GM19351 (cell line): ENCODE measurements around the gene TMEFF2.

Source experiments
- ATAC-seq: cut with Tn5 transposase; IDR thresholded peaks from one replicate; pipeline ENCODE4 v1.9.1; 2021; ENCODE audit warnings: mild to moderate bottlenecking, moderate library complexity; ENCODE audit not compliant: unreplicated experiment

TMEFF2 gene

GRCh38 chr2:192026059-192026824, 168.5 kb downstream of the TMEFF2 start:
- no peak for ATAC-seq

GRCh38 chr2:192025637-192026036, 169.1 kb downstream of the TMEFF2 start:
- ATAC-seq: no peak

GRCh38 chr2:192023006-192023405, 171.7 kb downstream of the TMEFF2 start:
- no peak for ATAC-seq

DNA sequence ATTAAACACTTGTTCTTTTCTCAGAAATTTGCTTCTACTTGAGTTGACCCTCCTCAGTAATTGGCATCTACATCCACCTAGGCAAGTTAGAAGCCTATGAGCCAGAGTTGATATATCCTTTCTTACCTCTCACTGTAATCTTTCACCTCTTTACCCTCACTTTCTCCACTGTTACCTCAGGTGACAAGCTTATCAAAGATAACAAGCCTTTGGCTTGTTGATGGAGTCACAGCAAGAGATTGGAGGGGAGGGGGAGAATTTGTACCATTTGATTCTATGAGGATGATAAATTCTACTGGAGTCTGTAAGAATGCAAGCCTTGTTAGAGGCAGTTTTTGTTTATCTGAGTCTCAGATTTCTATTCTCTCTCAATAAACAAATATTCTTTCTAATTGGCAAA, 176.9 kb downstream of the TMEFF2 start:
- no peak for ATAC-seq

DNA sequence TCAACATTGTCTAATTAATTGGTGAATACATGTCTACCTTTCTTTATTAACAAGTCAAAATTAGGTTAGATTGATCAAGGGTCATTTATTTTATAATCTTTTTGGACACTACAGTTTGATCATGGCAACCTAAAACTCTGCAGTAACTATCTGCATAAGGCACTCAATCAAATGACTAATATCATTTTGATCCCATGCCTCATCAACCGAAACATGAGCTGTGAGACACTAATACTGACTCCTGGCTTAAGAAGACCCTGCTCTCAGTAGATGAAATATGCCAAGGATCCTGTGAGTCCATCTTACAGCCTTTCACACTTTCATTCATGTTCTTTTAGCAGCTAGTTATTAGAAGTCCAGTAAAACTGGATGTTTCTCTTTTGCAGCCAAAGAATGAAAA, 178.5 kb downstream of the TMEFF2 start:
- ATAC-seq: no peak

- ATAC-seq: no peak
Observed at GRCh38 chr2:192013211-192013610, 181.5 kb downstream of the TMEFF2 start.

- ATAC-seq: no peak
Observed at GRCh38 chr2:192011196-192011595, 183.5 kb downstream of the TMEFF2 start.

GRCh38 chr2:192010073-192010472, 184.7 kb downstream of the TMEFF2 start:
- no peak for ATAC-seq

GRCh38 chr2:192007581-192008228, 187.0 kb downstream of the TMEFF2 start:
- ATAC-seq: no peak

- ATAC-seq: no peak
Observed at GRCh38 chr2:192005211-192005610, 189.5 kb downstream of the TMEFF2 start.

GRCh38 chr2:192004188-192004963, 190.4 kb downstream of the TMEFF2 start:
- peak; percentile 79 for ATAC-seq

GRCh38 chr2:192002418-192002817, 192.3 kb downstream of the TMEFF2 start:
- ATAC-seq: no peak

DNA sequence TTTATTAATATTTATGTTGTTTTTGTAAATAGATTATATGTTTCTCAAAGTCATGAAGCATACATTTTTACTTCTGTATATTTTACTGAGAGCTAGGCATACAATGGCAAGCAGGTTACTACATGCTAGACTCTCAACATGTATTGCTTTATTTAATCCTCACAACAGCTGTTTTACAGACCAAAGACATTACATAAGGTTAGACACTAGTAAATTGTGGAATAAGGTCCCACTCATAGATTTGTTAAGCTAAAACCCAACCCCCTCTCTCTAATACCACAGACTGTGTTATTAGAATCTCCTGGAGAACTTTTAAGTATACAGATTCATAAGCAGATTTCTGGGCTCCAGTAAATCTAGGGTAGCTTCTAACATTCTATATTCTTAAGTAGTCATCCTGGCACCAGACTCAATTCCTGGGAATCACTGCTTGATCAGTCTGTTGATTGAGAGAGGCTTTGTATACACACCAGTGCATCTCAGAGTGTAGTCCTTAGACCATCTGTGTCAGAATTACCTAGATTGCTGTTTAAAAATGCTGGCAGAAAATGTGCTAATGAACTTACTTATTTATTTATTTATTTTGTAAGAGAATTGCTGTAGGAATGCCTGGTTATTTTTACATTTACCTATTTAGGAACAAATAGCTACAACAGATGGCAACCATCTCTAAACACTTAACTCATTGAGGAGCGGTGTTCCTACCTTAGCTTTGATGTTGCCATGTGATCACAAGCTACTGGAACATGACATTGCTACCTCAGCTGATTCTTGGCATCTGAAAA, 194.3 kb downstream of the TMEFF2 start:
- ATAC-seq: no peak

DNA sequence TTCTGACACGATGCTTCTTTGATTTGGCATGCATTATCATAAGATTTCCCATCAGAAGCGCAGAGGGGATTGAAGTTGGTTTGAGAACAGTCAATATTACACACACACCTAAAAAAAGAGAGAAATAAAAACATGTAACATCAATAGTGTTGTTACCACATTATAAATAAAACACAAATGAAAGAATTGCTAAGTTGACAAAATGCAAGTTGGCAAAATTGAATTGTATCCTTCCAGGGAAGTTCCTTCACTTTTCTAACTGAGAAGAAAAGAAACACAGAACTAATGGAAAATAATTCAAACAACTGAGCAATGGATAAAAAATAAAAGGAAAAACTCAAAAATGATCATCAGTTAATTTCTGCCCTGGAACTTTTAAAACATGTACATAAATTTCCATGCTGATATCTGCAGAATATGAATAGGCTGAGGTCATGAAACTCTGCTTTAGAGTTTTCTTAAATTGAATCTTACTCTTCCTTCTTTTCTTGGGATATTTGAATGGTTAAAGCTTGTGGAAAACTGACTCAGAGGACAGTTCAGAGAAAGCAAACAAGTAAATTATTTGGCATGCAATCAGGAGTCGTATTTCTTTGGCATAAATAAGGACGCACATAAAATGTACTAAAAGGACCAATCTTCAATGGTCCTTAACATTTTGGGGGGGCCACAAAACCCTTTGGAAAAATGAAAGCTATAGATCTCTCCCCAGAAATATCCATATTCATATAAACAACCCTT, 195.5 kb downstream of the TMEFF2 start:
- no peak for ATAC-seq

GRCh38 chr2:191995285-191995684, 199.4 kb downstream of the TMEFF2 start:
- no peak for ATAC-seq

DNA sequence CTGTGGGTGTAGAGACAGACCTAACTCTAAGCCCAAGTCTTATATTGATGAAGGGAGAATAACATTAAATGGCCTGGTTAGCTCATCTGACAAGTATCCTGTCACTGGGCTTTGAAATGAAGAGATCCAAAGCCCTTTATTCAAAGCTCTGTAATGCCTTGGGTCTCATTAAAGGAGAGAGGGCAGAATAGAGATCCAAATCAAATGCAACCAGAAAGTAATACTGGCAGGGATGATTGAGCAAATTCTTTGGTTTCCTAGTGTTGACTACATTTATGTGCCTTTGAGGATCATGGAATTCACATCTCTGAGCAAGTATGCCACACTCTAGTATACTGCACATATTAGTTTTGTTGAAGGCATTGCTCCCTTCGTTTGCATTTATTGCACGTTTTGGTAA, 200.0 kb downstream of the TMEFF2 start:
- ATAC-seq: no peak

DNA sequence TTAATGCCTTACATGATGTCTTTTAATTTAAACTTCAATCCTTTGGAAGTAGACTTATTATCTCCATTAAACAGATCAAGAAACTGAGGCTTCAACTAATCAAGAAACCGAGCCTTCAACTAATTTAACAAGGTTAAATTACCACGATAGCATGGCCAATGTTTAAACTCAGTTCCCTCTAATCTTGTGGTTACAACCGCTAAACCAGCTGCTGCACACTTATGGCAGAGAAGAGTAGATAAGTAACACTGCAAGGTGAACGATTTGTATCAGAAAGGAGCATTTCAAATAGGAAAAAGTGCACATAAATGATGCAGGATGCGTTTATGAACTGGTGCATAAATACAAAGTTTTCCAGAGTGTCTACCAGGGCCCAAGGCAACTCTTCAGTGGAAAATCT, 203.3 kb downstream of the TMEFF2 start:
- ATAC-seq: no peak

DNA sequence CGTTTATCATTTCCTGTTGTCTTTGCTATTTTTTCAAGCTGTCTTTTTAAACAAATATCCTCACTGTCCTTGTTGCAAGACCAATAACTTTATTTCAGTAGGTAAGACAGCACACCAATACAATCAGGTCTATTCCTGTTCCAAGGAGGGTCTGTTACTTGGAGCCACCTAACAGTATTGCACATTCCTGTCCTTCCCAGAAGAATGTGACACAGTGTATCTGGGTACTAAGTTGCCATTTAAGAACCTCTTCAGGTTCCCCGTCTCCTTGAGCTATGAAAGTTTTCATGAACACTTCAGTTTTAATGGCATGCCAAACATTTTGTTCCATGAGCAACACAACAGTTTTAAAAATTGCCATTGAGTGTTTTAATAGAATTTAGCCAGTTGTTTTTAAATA, 209.0 kb downstream of the TMEFF2 start:
- no peak for ATAC-seq

GRCh38 chr2:191983591-191983990, 211.1 kb downstream of the TMEFF2 start:
- ATAC-seq: no peak

DNA sequence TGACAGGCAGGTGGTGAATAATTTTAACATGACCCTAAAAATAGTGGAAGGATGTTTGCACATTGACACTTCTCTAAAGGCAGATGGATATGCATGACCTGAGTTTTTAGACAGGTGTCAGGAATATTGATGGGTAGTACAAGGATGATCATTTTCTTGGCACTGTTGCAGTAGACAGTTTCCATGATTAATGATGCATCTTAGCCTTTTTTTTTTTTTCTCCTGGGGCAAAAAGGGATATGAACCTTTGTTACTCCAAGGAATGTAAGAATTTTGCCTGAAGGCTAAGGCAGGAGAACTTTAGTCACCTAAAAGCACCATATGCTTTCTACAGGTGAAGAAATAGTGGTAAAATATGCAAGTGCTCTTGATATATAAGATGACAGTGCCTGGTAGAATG, 211.5 kb downstream of the TMEFF2 start:
- no peak for ATAC-seq
